Sciatic nerve (tissue), 2 donors: ENCODE data around the gene SLC24A3. TPM values are rescaled to one million over a fixed set of nuclear protein-coding genes. Genes with fewer than 3 reads are reported as not detected.

Source experiments
- ATAC-seq: fragments of 200-7000 bp; cut with Tn5 transposase; one replicate; pipeline ENCODE4 v1.9.1; 2020; ENCODE audit warnings: mild to moderate bottlenecking, moderate library complexity
- DNase-seq: peaks from one replicate; pipeline ENCODE4 v3.0.0-alpha.2; 2020; ENCODE audit warnings: low spot score
- intact Hi-C: fragments of 100-400 bp; cut with DNase I; formaldehyde crosslinking; loops from one replicate; pipeline ENCODE4 v1.14.2; 2022
- total RNA-seq: library from RNA; stranded (reverse); fragmentation: NEBNext Ultra II Directional; extraction: Animal tissue kit (Norgen Biotek cat#: 25700); gene quantifications from one replicate; pipeline ENCODE4 v1.2.1, GENCODE V29; 2021
- donor health status: DM: no; HTN: no; CAD: no.
- donor health status: DM: no; HTN: no; CAD: no.

The SLC24A3 gene
- total RNA-seq, 1 donor from 2014 or later: 2.0 TPM

- no peak for DNase-seq
- no peak for ATAC-seq
- intact Hi-C loops: no loop called here
These were observed 155.1 kb downstream of the SLC24A3 start for GRCh38 chr20:19367591-19367990.

- no peak for DNase-seq
- no peak for ATAC-seq
- intact Hi-C loops: no loop called here
These were observed 155.9 kb downstream of the SLC24A3 start for GRCh38 chr20:19368351-19368750.

GRCh38 chr20:19370076-19371075 is 157.9 kb downstream of the SLC24A3 start:
- ATAC-seq: no peak
- no peak for DNase-seq
- intact Hi-C loops: no loop called here

- no peak for DNase-seq
- intact Hi-C loops: no loop called here
- no peak for ATAC-seq
These were observed 158.7 kb downstream of the SLC24A3 start for GRCh38 chr20:19371112-19371511.

- no peak for ATAC-seq
- intact Hi-C loops: no loop called here
These were observed 161.8 kb downstream of the SLC24A3 start for GRCh38 chr20:19374216-19374615.

GRCh38 chr20:19375395-19375794 is 163.0 kb downstream of the SLC24A3 start:
- DNase-seq: no peak
- ATAC-seq: no peak
- intact Hi-C loops: no loop called here

More at GRCh38 chr20:19374216-19374615, 161.8 kb downstream of the SLC24A3 start:
- DNase-seq: no peak

- intact Hi-C loops: no loop called here
- DNase-seq: no peak
- ATAC-seq: no peak
These were observed 163.4 kb downstream of the SLC24A3 start for GRCh38 chr20:19375801-19376200.

GRCh38 chr20:19376451-19377229 is 164.2 kb downstream of the SLC24A3 start:
- peak; percentile 45 for ATAC-seq
- DNase-seq: no peak
- intact Hi-C loops: no loop called here

- ATAC-seq: no peak
- no peak for DNase-seq
- intact Hi-C loops: no loop called here
These were observed 165.6 kb downstream of the SLC24A3 start for GRCh38 chr20:19378058-19378457.

- ATAC-seq (no peak), DNase-seq (no peak)
- intact Hi-C loops: no loop called here
These were observed 167.8 kb downstream of the SLC24A3 start for GRCh38 chr20:19380211-19380610.

- intact Hi-C loops: no loop called here
- ATAC-seq: no peak
- no peak for DNase-seq
These were observed 169.5 kb downstream of the SLC24A3 start for GRCh38 chr20:19381947-19382346.

- DNase-seq (no peak), ATAC-seq (no peak)
- intact Hi-C loops: no loop called here
These were observed 170.2 kb downstream of the SLC24A3 start for GRCh38 chr20:19382386-19383340.

GRCh38 chr20:19384940-19385339 is 172.5 kb downstream of the SLC24A3 start:
- intact Hi-C loops: no loop called here
- no peak for ATAC-seq
- DNase-seq: no peak

GRCh38 chr20:19387251-19387650 is 174.8 kb downstream of the SLC24A3 start:
- DNase-seq (no peak), ATAC-seq (no peak)
- intact Hi-C loops: no loop called here

- ATAC-seq (no peak), DNase-seq (no peak)
- intact Hi-C loops: no loop called here
These were observed 180.1 kb downstream of the SLC24A3 start for GRCh38 chr20:19392344-19393130.

GRCh38 chr20:19396460-19397081 is 184.1 kb downstream of the SLC24A3 start:
- no peak for ATAC-seq
- DNase-seq: no peak
- intact Hi-C loops: no loop called here

GRCh38 chr20:19397226-19397625 is 184.8 kb downstream of the SLC24A3 start:
- ATAC-seq (no peak), DNase-seq (no peak)
- intact Hi-C loops: no loop called here

GRCh38 chr20:19397666-19398065 is 185.2 kb downstream of the SLC24A3 start:
- intact Hi-C loops: no loop called here
- no peak for ATAC-seq
- DNase-seq: no peak
